ENCODE measurements around the gene TPM4. TPM values are rescaled to one million over a fixed set of nuclear protein-coding genes. Genes with fewer than 3 reads are reported as not detected.

The TPM4 gene
- polyA plus RNA-seq, 3 donors = 144 to 170 (median 146) TPM

GRCh38 chr19:16136185-16136999, 60.1 kb downstream of the TPM4 start:
- peaks cover 32 to 33% of the 10 kb centered on the region in 2 donors for H3K36me3 Mint-ChIP-seq
- TF ChIP-seq CTCF (IDR thresholded peaks at IDR 0.05) = no peak
- intact Hi-C loops (cut with micrococcal nuclease) = loop anchor here in 1 of 2 donors (5.0 kb wide), 1 partner anchor 41 kb away; no protein-coding TSS in a partner anchor
- H3K4me3 Mint-ChIP-seq = no peak overlapping the region
- peaks cover 66% of the 10 kb centered on the region for H3K4me1 Mint-ChIP-seq
- Histone ChIP-seq H3K4me3 (replicated peaks in 1 of 3; ENCODE audit: low read depth in 2 of 3, low read length in 3 of 3) (no peak overlapping the region), H3K9me3 (replicated peaks in 1 of 2; ENCODE audit: control insufficient read depth in 1 of 2, insufficient read depth in 1 of 2, low read length in 2 of 2) (no peaks in the 10 kb centered on the region), H3K27ac (ENCODE audit: low read depth in 1 of 2, low read length in 2 of 2) (peak overlapping the region in 1 of 2 donors; percentile 43), H3K27me3 (ENCODE audit: control insufficient read depth in 2 of 2, insufficient read depth in 2 of 2, low read length in 2 of 2) (no peaks in the 10 kb centered on the region), H3K4me2 (replicated peaks; ENCODE audit: extremely low read depth, low read length, poor library complexity, severe bottlenecking) (no peak overlapping the region), H3K9ac (ENCODE audit: insufficient read depth, low read length, poor library complexity, severe bottlenecking) (no peak overlapping the region), H3K79me2 (ENCODE audit: insufficient read depth, low read length) (peaks cover 100% of the 10 kb centered on the region), H2AFZ (ENCODE audit: insufficient read depth, low read depth, low read length, poor library complexity, severe bottlenecking) (no peak overlapping the region), H3K4me1 (ENCODE audit: control insufficient read depth in 1 of 2, insufficient read depth in 2 of 2, low read length in 2 of 2) (peaks cover 36 to 71% of the 10 kb centered on the region in 2 donors), H4K20me1 (ENCODE audit: insufficient read depth, low read length) (peaks cover 22% of the 10 kb centered on the region), H3K36me3 (replicated peaks in 1 of 2; ENCODE audit: control insufficient read depth in 1 of 2, insufficient read depth in 2 of 2, low read length in 2 of 2) (peaks cover 31 to 32% of the 10 kb centered on the region in 2 donors)
- WGBS (ENCODE audit: insufficient coverage) = 79% methylated on average over 12 of the region's 16 CpGs
- H3K9me3 Mint-ChIP-seq = peaks cover 0 to 5% (median 0%) of the 10 kb centered on the region in 7 donors
- H3K27me3 Mint-ChIP-seq (ENCODE audit: low read depth in 3 of 3) = peaks cover 0 to 3% (median under 1%) of the 10 kb centered on the region in 3 donors
- no peak for DNase-seq
- H3K27ac Mint-ChIP-seq = peak overlapping the region in 4 of 7 donors; percentile 8 to 77 (median 48)

- peak overlapping the region; percentile 77 to 94 (median 91) for H3K27ac Mint-ChIP-seq
- H3K4me1 Mint-ChIP-seq = peaks cover 83% of the 10 kb centered on the region
- Histone ChIP-seq H3K9me3 (replicated peaks in 1 of 2; ENCODE audit: control insufficient read depth in 1 of 2, insufficient read depth in 1 of 2, low read length in 2 of 2) (peaks cover 0 to 4% of the 10 kb centered on the region in 2 donors), H2AFZ (ENCODE audit: insufficient read depth, low read depth, low read length, poor library complexity, severe bottlenecking) (peak overlapping the region; percentile 80), H3K4me2 (replicated peaks; ENCODE audit: extremely low read depth, low read length, poor library complexity, severe bottlenecking) (peak overlapping the region; percentile 32), H3K9ac (ENCODE audit: insufficient read depth, low read length, poor library complexity, severe bottlenecking) (peak overlapping the region; percentile 19), H4K20me1 (ENCODE audit: insufficient read depth, low read length) (no peaks in the 10 kb centered on the region), H3K4me3 (replicated peaks in 1 of 3; ENCODE audit: low read depth in 2 of 3, low read length in 3 of 3) (peak overlapping the region in 1 of 3 experiments; percentile 35), H3K4me1 (ENCODE audit: control insufficient read depth in 1 of 2, insufficient read depth in 2 of 2, low read length in 2 of 2) (peaks cover 66 to 91% of the 10 kb centered on the region in 2 donors), H3K27me3 (ENCODE audit: control insufficient read depth in 2 of 2, insufficient read depth in 2 of 2, low read length in 2 of 2) (no peaks in the 10 kb centered on the region), H3K79me2 (ENCODE audit: insufficient read depth, low read length) (peaks cover 95% of the 10 kb centered on the region), H3K27ac (ENCODE audit: low read depth in 1 of 2, low read length in 2 of 2) (peak overlapping the region; percentile 41 to 73), H3K36me3 (replicated peaks in 1 of 2; ENCODE audit: control insufficient read depth in 1 of 2, insufficient read depth in 2 of 2, low read length in 2 of 2) (no peaks in the 10 kb centered on the region)
- 0% methylated on average over 1 of the region's 13 CpGs for WGBS (ENCODE audit: insufficient coverage)
- peak overlapping the region; percentile 6 to 70 for H3K4me3 Mint-ChIP-seq
- peaks cover 2 to 3% of the 10 kb centered on the region in 2 donors for H3K36me3 Mint-ChIP-seq
- peak in 1 of 3 donors; percentile 30 for DNase-seq
- peaks cover 0 to 3% (median 0%) of the 10 kb centered on the region in 3 donors for H3K27me3 Mint-ChIP-seq (ENCODE audit: low read depth in 3 of 3)
- no peak for TF ChIP-seq CTCF (IDR thresholded peaks at IDR 0.05)
- intact Hi-C loops (cut with micrococcal nuclease) = loop anchor here in 1 of 2 donors (5.0 kb wide), 1 partner anchor 38 kb away; no protein-coding TSS in a partner anchor
- H3K9me3 Mint-ChIP-seq = peaks cover 5 to 15% (median 8%) of the 10 kb centered on the region in 7 donors
Measured at GRCh38 chr19:16139752-16140151, 63.5 kb downstream of the TPM4 start.

Data from CD14-positive monocyte (primary cell).